K562 (cell line): Measurements from ENCODE around the gene GOLGA6D.

Experiments
- CTCF ChIP-seq, 3 experiments: IDR thresholded peaks in 2 of 3; conservative IDR thresholded peaks in 1 of 3; 2 replicates each; pipeline ENCODE4 v1.5.1; 2011 to 2012; ENCODE audit warnings: low read length in 3 of 3, mild to moderate bottlenecking in 3 of 3, control low read depth in 2 of 3, improper control_type of control experiment in 1 of 3, inconsistent platforms in 1 of 3, low read depth in 1 of 3, mixed read lengths in 1 of 3, moderate library complexity in 1 of 3; ENCODE audit not compliant: insufficient read depth in 2 of 3
- HDAC2 ChIP-seq: fragments of 450-650 bp; IDR thresholded peaks from 2 replicates; pipeline ENCODE4 v1.6.1; 2016; ENCODE audit warnings: mild to moderate bottlenecking
- SIN3A ChIP-seq, 2 experiments: fragments of 150-350 bp in 1 of 2; IDR thresholded peaks; 2 replicates each; pipeline ENCODE4 v1.6.1; 2011 to 2016; ENCODE audit warnings: borderline replicate concordance in 2 of 2, low read depth in 2 of 2, low read length in 2 of 2, mild to moderate bottlenecking in 2 of 2, moderate library complexity in 2 of 2; ENCODE audit not compliant: control insufficient read depth in 1 of 2
- TBP ChIP-seq: optimal IDR thresholded peaks from 2 replicates; pipeline ENCODE3; 2011; ENCODE audit warnings: low read depth, low read length, improper control_type of control experiment

- TF ChIP-seq CTCF (IDR thresholded peaks at IDR 0.05 in 2 of 3, conservative IDR thresholded peaks at IDR 0.05 in 1 of 3; ENCODE audit: insufficient read depth in 2 of 3, low read depth in 1 of 3, low read length in 3 of 3): no peak
- no peak for TF ChIP-seq TBP
- TF ChIP-seq HDAC2: no peak
- TF ChIP-seq SIN3A (IDR thresholded peaks at IDR 0.05; ENCODE audit: borderline replicate concordance in 2 of 2, control insufficient read depth in 1 of 2, low read depth in 2 of 2, low read length in 2 of 2): no peak
These were observed 32.9 kb upstream of the GOLGA6D start for GRCh38 chr15:75249726-75250125.
